Globus pallidus (tissue), 1 donor: ENCODE results near the gene DDX25.

Experiments used
- DNase-seq: peaks from one replicate; pipeline ENCODE4 v3.0.0-alpha.2; 2015; ENCODE audit warnings: low spot score

The DDX25 gene

GRCh38 chr11:125978181-125978716 lies 73.9 kb downstream of the DDX25 start:
- no peak for DNase-seq
